GM18499 (cell line): Measurements from ENCODE around the gene OR10J1.

ENCODE experiments used
- ATAC-seq: cut with Tn5 transposase; IDR thresholded peaks from one replicate; pipeline ENCODE4 v1.9.1; 2021; ENCODE audit warnings: moderate number of reproducible peaks; ENCODE audit not compliant: insufficient read depth, unreplicated experiment

OR10J1 gene

GRCh38 chr1:159483501-159483900, 44.0 kb downstream of the OR10J1 start:
- no peak for ATAC-seq
